Measurements from ENCODE around the gene MCOLN1. TPM values are rescaled to one million over a fixed set of nuclear protein-coding genes. Genes with fewer than 3 reads are reported as not detected.

MCOLN1 gene
- total RNA-seq, 4 donors from 2014 or later = 5.6 to 24.7 (median 8.0) TPM

DNA sequence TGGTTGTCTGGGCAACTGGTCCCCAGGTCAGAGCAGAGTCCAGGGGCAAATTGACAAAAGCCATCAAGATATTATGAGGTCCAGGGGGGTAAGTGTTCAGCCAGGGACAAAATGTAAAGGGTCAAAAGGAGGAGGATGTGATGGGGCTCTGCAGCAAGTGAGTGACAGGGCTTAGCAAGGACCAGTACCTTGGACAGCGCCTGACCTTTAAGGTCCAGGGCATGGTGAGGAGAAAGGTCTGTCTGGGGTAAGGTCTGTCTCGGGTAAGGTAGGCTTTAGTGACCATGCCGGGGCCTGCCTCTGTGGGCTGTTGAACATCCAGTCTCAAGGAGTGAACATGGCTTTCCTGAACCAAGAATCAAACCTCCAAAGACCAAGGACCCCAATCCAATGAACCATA lies 12.8 kb upstream of the MCOLN1 start:
- H3K27me3 ChIP-seq = no peaks in the 10 kb centered on the region
- no peak overlapping the region for H3K27ac ChIP-seq
- intact Hi-C loops (cut with DNase I; ENCODE audit: low total_unique reads) = no loop called here
- no peaks in the 10 kb centered on the region for H3K36me3 ChIP-seq
- no peak for DNase-seq
- TF ChIP-seq, protein P1, sequence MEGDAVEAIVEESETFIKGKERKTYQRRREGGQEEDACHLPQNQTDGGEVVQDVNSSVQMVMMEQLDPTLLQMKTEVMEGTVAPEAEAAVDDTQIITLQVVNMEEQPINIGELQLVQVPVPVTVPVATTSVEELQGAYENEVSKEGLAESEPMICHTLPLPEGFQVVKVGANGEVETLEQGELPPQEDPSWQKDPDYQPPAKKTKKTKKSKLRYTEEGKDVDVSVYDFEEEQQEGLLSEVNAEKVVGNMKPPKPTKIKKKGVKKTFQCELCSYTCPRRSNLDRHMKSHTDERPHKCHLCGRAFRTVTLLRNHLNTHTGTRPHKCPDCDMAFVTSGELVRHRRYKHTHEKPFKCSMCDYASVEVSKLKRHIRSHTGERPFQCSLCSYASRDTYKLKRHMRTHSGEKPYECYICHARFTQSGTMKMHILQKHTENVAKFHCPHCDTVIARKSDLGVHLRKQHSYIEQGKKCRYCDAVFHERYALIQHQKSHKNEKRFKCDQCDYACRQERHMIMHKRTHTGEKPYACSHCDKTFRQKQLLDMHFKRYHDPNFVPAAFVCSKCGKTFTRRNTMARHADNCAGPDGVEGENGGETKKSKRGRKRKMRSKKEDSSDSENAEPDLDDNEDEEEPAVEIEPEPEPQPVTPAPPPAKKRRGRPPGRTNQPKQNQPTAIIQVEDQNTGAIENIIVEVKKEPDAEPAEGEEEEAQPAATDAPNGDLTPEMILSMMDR (IDR thresholded peaks at IDR 0.05) = no peak
- TF ChIP-seq POLR2A (IDR thresholded peaks at IDR 0.05) = no peak
- no peak overlapping the region for H3K4me3 ChIP-seq
- H3K4me1 ChIP-seq = no peaks in the 10 kb centered on the region
- no peaks in the 10 kb centered on the region for H3K9me3 ChIP-seq

DNA sequence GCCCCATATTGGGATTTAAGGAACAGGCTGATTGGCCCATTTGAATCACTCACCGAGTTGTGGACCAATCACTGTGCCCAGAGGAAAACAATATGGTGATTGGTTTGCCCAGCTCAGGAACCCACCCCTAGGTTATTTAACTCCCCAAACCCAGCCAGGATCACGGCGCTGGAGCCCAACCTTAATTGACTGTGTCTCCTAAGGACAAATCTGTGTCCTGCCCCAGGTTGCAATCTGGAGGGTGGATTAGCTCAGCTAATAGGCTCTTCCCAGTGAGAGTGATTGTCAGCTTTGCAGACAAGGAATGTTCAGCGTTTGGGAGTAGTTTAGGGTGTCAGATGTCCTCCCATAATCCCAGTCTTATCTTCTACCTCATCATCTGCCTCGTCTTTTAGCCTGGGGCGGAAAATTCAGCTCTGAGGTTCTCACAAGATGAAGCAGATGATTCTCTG lies 10.0 kb upstream of the MCOLN1 start:
- Histone ChIP-seq H3K27ac (no peak overlapping the region), H3K27me3 (no peaks in the 10 kb centered on the region), H3K36me3 (no peaks in the 10 kb centered on the region), H3K4me1 (no peaks in the 10 kb centered on the region), H3K4me3 (no peak overlapping the region), H3K9me3 (no peaks in the 10 kb centered on the region)
- no peak for DNase-seq
- no peak for TF ChIP-seq POLR2A (IDR thresholded peaks at IDR 0.05)
- TF ChIP-seq, protein P1 (IDR thresholded peaks at IDR 0.05) = no peak
- intact Hi-C loops (cut with DNase I; ENCODE audit: low total_unique reads) = no loop called here

DNA sequence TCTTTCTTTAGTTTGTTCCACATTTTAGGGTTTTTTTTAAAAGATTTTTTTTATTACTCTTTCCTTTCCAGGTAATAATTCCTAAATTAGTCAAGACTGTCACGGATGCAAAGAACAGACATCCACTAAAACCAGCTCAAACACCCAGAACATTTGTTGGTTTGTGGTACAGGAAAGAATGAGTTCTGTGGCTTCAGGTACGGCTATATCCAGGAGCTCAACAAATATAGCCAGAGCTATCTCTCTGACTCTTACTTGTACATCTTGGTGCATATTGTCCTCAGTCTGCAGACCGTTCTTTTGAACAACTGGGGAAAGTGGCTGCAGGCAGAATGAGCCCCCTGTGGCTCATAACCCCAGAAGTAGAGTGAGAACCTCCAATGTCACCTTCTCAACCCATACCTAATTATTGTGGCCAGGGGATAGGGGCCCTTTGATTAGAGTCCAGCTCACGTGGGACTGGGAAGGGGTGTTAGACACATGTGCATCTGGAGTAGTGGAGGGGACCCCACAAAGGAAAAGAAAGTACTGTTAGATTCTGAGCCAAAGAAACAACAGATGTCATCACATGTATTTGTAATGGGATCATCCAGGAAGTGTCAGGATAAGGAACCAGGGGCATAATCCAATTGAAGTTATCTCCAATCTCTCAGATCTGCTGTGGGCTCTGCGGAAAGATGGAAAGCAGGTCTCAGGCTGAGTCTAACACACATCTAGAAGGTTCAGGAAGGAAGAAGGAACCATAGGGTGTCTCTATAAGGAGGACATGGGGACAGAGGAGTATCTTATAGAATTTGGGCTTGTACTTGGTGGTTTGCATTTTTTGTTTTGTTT lies 8.4 kb upstream of the MCOLN1 start:
- no peak for DNase-seq
- Histone ChIP-seq H3K36me3 (no peaks in the 10 kb centered on the region), H3K4me3 (no peak overlapping the region), H3K4me1 (no peaks in the 10 kb centered on the region), H3K27ac (no peak overlapping the region), H3K9me3 (no peaks in the 10 kb centered on the region), H3K27me3 (no peaks in the 10 kb centered on the region)
- TF ChIP-seq, protein P1 (IDR thresholded peaks at IDR 0.05) = no peak
- no peak for TF ChIP-seq POLR2A (IDR thresholded peaks at IDR 0.05)
- intact Hi-C loops (cut with DNase I; ENCODE audit: low total_unique reads) = no loop called here

DNA sequence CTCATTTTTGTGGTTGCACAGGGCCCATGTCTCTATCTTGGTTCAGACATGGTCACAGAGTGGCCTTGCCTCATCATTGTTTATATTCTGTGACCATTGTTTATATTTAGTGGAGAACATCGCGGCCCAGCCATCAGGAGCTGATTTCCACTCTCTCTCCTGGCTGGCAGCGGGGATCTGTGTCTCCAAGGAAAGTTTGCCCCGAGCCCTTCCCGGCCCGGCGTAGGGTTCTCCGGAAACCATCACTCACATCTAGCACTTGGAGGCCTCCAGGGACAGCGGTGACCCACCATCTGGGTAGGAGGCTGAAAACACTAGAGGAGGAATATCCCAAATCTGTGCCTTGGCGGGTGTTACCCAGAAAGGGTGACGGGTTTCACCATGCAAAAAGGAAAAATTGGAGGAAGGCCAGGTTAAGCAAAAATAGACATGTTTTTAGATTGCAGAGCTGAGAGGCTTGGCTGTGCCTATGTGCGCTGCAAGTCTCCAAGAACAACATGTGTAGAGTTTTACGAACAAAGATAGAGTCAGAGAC lies 7.2 kb upstream of the MCOLN1 start:
- intact Hi-C loops (cut with DNase I; ENCODE audit: low total_unique reads) = no loop called here
- TF ChIP-seq, protein P1 (IDR thresholded peaks at IDR 0.05) = no peak
- no peak for TF ChIP-seq POLR2A (IDR thresholded peaks at IDR 0.05)
- DNase-seq = no peak
- H3K4me1 ChIP-seq = no peaks in the 10 kb centered on the region
- peak overlapping the region; percentile 82 to 94 for H3K27ac ChIP-seq
- no peaks in the 10 kb centered on the region for H3K27me3 ChIP-seq
- peak overlapping the region; percentile 35 to 51 for H3K4me3 ChIP-seq
- H3K9me3 ChIP-seq = no peaks in the 10 kb centered on the region
- no peaks in the 10 kb centered on the region for H3K36me3 ChIP-seq

DNA sequence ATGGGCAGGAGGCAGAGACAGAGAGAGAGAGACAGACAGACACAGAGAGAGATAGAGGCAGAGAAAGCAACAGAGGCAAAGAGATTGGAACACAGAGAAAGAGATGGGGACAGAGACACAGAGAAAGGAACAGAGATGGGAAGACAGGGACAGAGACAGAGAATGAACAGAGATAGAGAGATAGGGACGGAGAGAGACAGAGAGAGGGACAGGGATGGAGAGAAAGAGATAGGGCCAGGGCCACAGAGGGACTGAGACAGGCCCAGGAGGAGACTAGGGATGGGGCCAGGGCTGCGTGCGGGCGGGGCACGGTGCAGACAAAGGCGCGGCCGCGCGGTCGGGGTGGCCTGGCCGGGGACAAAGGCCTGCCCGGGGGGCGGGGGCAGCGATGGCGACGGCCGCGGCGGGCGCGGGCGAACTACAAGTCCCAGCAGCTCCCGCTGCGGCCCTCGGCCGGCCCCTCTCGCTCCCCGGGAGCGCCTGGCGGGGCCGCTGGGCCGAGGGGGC lies 6.7 kb upstream of the MCOLN1 start, which contains the start of gene ZNF358:
Gene ZNF358 (plus strand): TSS at position 459 of the 507 bp plus-strand sequence. CDS start 3,140 bp downstream, outside the sequence.
- DNase-seq = peak; percentile 61 to 70
- Histone ChIP-seq H3K9me3 (no peaks in the 10 kb centered on the region), H3K4me1 (no peaks in the 10 kb centered on the region), H3K36me3 (no peaks in the 10 kb centered on the region), H3K27me3 (no peaks in the 10 kb centered on the region), H3K27ac (peak within 1 kb of the TSS; percentile 84 to 94), H3K4me3 (peak within 1 kb of the TSS; percentile 66 to 70)
- no peak for TF ChIP-seq POLR2A (IDR thresholded peaks at IDR 0.05)
- TF ChIP-seq, protein P1 (IDR thresholded peaks at IDR 0.05) = no peak
- intact Hi-C loops (cut with DNase I; ENCODE audit: low total_unique reads) = no loop called here
